GM08714 (cell line): Measurements from ENCODE around the gene PEX14.
A peak's percentile ranks its signal among the peaks of the same experiment; 100 is the strongest.
"Not testable (repeated sequence)": the region's sequence is repeated elsewhere in the genome, so short reads cannot be mapped to it uniquely, and the experiment has no call there.

Experiments
- H3K4me3 ChIP-seq: fragments of 200-500 bp; sonication (Bioruptor generic); 2 replicates; pipeline ENCODE4 v1.5.1; 2014; ENCODE audit warnings: mild to moderate bottlenecking, low read length, inconsistent platforms
- ZNF274 ChIP-seq: IDR thresholded peaks from 2 replicates; pipeline ENCODE4 v1.6.1; 2012; ENCODE audit warnings: mild to moderate bottlenecking, low read depth, low read length

The PEX14 gene

GRCh38 chr1:10495952-10496351 is 21.2 kb downstream of the PEX14 start:
- no peak for TF ChIP-seq ZNF274
- H3K4me3 ChIP-seq = no peak overlapping the region; the same call in 1 of the 2 replicates

DNA sequence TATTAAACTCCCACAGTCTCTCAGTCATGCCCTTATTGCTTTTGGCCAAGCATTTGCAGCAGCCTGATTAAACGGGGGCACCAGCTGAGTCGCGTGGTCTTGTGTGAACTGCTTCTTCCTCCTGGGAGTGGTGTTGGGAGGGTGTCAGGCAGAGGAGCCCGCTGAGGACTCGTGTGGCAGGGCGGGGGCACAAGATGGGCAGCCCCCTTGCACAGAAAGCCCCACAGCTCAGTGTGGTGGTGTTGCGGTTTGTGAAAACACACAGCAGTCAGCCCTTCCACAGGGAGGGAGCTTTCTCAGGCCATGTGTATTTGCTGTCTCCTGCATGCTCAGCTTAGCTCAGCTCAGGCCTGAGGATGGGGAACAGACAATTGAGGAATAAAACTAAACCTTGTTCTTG is 22.4 kb downstream of the PEX14 start:
- no peak overlapping the region for H3K4me3 ChIP-seq
- TF ChIP-seq ZNF274 = no peak

DNA sequence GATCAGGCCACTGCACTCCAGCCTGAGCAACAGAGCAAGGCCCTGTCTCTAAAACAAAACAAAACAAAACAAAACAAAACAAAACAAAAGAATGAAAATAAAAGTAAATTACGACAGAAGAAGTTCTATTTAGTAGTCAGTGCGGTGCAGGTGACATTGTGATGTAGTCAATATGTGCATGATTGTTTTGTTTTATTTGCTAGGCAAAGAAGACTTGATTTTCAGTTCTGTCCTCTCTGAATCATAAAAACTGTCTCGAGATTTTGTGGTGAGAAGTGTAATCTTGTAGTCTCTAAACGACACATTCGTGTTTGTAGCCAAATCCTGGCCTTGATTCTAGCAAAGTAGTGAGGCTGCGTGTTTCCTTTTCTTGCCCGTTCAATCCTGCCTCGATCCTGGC is 23.5 kb downstream of the PEX14 start:
- no peak for TF ChIP-seq ZNF274
- no peak overlapping the region for H3K4me3 ChIP-seq

DNA sequence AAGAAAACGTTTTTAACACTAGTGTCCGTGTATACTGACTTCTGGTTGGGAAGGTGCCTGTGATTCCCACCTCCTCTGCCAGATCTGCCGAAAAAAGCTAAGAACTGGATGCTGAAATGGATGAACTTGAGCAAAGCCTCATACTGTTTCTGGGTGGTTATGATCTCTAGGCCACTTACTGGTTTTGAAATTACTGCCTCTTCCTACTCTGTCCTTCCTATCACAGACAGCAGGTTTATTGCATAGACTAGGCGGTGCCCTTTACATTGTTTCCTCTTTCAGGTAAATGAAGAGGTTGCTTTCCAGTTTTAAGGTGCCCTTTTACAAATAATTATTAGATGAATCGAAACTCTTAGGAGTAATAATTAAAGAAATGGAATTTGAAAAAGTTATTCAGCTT is 27.5 kb downstream of the PEX14 start:
- no peak overlapping the region for H3K4me3 ChIP-seq
- no peak for TF ChIP-seq ZNF274

- H3K4me3 ChIP-seq = no peak overlapping the region
- TF ChIP-seq ZNF274 = no peak
These were observed 29.5 kb downstream of the PEX14 start for GRCh38 chr1:10504249-10504648.

- not testable (repeated sequence) for H3K4me3 ChIP-seq
These were observed 31.4 kb downstream of the PEX14 start for GRCh38 chr1:10506046-10506676.

GRCh38 chr1:10506677-10507047 is 31.9 kb downstream of the PEX14 start:
- TF ChIP-seq ZNF274 = no peak
- no peak overlapping the region for H3K4me3 ChIP-seq

- TF ChIP-seq ZNF274 = no peak
- no peak overlapping the region for H3K4me3 ChIP-seq
These were observed 32.5 kb downstream of the PEX14 start for GRCh38 chr1:10507111-10507879.

GRCh38 chr1:10508511-10508951 is 33.8 kb downstream of the PEX14 start:
- TF ChIP-seq ZNF274 = no peak
- no peak overlapping the region for H3K4me3 ChIP-seq

- TF ChIP-seq ZNF274 = no peak
- no peak overlapping the region for H3K4me3 ChIP-seq
These were observed 35.2 kb downstream of the PEX14 start for GRCh38 chr1:10509809-10510509.

DNA sequence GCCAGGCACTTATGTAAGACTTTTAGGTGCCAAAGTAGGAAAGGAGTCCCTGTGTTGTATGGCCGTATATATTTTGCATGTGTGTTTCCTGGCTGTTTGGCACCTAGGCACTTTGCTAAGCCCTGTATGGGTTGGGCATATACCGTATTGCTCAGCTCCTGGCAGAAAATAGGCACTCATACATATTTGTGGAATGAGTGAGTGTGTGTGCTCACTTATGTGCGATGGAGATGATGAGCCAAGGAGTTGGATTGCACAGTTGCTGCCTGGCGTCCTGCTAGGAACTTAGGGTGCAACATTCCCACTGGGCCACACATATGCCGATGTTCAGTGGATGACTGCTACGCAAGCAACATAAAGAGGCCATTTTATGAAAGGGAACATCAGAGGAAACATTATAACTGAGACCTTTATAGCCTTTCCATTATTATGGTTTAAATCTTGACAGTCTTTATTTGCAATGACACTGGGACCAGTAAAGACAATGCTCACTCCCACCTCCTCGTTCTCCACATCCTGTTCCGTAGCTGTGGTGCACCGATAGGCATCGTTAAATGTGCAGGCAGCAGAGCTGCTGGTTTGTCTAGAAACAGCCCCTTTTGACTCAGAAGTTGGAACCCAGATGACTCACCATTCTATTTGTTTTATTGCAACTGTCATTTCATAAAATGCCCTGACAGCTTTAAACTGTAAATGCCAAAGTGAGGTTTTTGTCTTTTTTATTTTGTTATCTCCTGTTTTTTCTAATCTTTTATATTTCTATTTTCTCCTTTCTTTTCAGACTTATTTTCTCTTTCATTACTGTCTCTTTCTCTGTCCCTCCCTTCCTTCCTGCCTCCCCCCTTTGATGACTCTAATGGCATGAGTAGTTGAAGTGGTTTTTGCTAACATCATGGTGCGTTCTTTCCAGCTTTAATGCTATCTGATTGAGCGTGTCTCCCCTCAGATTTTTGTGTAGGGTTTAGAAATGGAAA is 36.1 kb downstream of the PEX14 start:
- no peak for TF ChIP-seq ZNF274
- peak overlapping the region; percentile 43; the same call in 1 of the 2 replicates for H3K4me3 ChIP-seq

GRCh38 chr1:10511494-10511885 is 36.7 kb downstream of the PEX14 start:
- no peak overlapping the region; the same call in 1 of the 2 replicates for H3K4me3 ChIP-seq
- TF ChIP-seq ZNF274 = no peak

DNA sequence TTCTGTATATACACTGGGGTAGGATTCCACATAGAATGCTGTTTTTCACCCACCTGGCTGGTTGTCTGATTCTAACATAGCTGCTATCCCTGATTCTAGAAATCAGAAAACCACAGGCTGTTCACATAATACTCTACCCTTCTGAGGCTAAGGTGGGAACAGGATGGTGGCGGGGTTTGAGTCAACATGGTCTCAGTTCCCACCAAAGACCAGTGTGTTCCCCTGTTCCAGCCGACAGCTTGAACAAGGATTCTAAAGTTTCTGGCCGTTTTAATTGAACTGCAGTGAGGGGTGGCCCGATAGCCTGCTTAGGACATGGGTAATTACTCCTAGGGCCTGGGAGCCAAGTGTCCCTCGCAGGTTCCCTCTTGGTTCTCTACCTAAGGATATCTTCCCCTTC is 38.4 kb downstream of the PEX14 start:
- TF ChIP-seq ZNF274 = no peak
- no peak overlapping the region for H3K4me3 ChIP-seq
